K562 (cell line): ENCODE measurements around the gene USP2. TPM values are rescaled to one million over a fixed set of nuclear protein-coding genes. Genes with fewer than 3 reads are reported as not detected.

Source experiments
- FOSL1 ChIP-seq: fragments of 200-800 bp; sonication (Bioruptor generic); conservative IDR thresholded peaks from 2 replicates; pipeline ENCODE4 v1.6.1; 2016; ENCODE audit warnings: missing genetic modification characterization, missing compliant biosample characterization
- MGA ChIP-seq: fragments of 450-650 bp; IDR thresholded peaks from 2 replicates; pipeline ENCODE4 v1.6.1; 2016; ENCODE audit warnings: mild to moderate bottlenecking, moderate library complexity
- MNT ChIP-seq, 2 experiments: fragments of 450-650 bp; conservative IDR thresholded peaks; 2 replicates each; pipeline ENCODE4 v1.6.1; 2017; ENCODE audit warnings: mild to moderate bottlenecking in 2 of 2, moderate library complexity in 2 of 2
- NFXL1 ChIP-seq: fragments of 450-650 bp; formaldehyde crosslinking; IDR thresholded peaks from 2 replicates; pipeline ENCODE4 v1.4.0; 2021; ENCODE audit warnings: mild to moderate bottlenecking
- YY1 ChIP-seq, 3 experiments: IDR thresholded peaks; 2 replicates each; pipeline ENCODE4 v1.6.1; 2011; ENCODE audit warnings: low read length in 2 of 3, mild to moderate bottlenecking in 2 of 3, moderate library complexity in 2 of 3, borderline replicate concordance in 1 of 3, control low read depth in 1 of 3, low read depth in 1 of 3; ENCODE audit not compliant: insufficient read depth in 3 of 3, insufficient replicate concordance in 2 of 3, control insufficient read depth in 1 of 3, insufficient read length in 1 of 3; ENCODE audit errors: extremely low read depth in 1 of 3
- ZNF324 ChIP-seq: fragments of 250-450 bp; sonication (Bioruptor Pico); IDR thresholded peaks from 2 replicates; pipeline ENCODE4 v1.4.0; 2020; ENCODE audit warnings: mild to moderate bottlenecking
- polyA plus RNA-seq, 8 experiments: library from polyadenylated mRNA; depleted of rRNA in 4 of 8; stranded (reverse) in 5 of 8; unstranded in 3 of 8; fragments of >200 nt; fragmentation: Nextera tagmentation in 2 of 8; fragmentation: Illumina TruSeq in 1 of 8; extraction: Ambion mirVana in 2 of 8; extraction: Trizol in 1 of 8; gene quantifications; 2 replicates each; pipeline versions ENCODE4 v1.2.1 to v1.2.3, GENCODE V29; 2011 to 2014; ENCODE audit warnings: inconsistent platforms in 1 of 8, missing spikeins in 1 of 8
- total RNA-seq, 7 experiments: library from RNA; depleted of rRNA in 6 of 7; stranded (reverse); fragments of >200 nt in 6 of 7; fragmentation: Illumina TruSeq in 2 of 7; extraction: Trizol in 2 of 7; gene quantifications; 2 replicates each; pipeline versions ENCODE4 v1.2.1 to v1.2.3, GENCODE V29; 2011 to 2021; ENCODE audit warnings: low replicate concordance in 1 of 7

The USP2 gene
- total and polyA plus RNA-seq, 9 of the 15 experiments (the other 6 are each of a cell fraction or from before 2014, with no cell fraction given) = 2.8 to 16.9 (median 3.9) TPM

- TF ChIP-seq MGA (peak; percentile 78), YY1 (IDR thresholded peaks at IDR 0.05; ENCODE audit: borderline replicate concordance in 1 of 3, control insufficient read depth in 1 of 3, extremely low read depth in 1 of 3, insufficient read depth in 3 of 3, insufficient read length in 1 of 3, insufficient replicate concordance in 2 of 3, low read depth in 1 of 3, low read length in 2 of 3) (peak; percentile 26 to 85 (median 62)), MNT (conservative IDR thresholded peaks at IDR 0.05) (peak; percentile 38 to 47; a peak in 2 of 4 replicates), ZNF324 (CRISPR knock-in tag) (no peak), NFXL1 (CRISPR knock-in tag) (no peak), FOSL1 (tag) (peak; percentile 85)
Observed at GRCh38 chr11:119427279-119427678, 45.8 kb upstream of the USP2 start (continued).
